SH-SY5Y (cell line): Measurements from ENCODE around the gene ZFR2.

ENCODE experiments used
- GATA2 ChIP-seq: IDR thresholded peaks from 2 replicates; pipeline ENCODE4 v1.6.1; 2011; ENCODE audit warnings: mild to moderate bottlenecking, low read depth, low read length
- GATA3 ChIP-seq: IDR thresholded peaks from 2 replicates; pipeline ENCODE4 v1.6.1; 2011; ENCODE audit warnings: low read depth, mild to moderate bottlenecking, low read length, moderate library complexity

The ZFR2 gene

GRCh38 chr19:3761382-3762129 lies 107.3 kb downstream of the ZFR2 start, which contains the start of gene APBA3:
Gene APBA3 (minus strand): TSS chr19:3761692. CDS start chr19:3760264, 1,428 bp downstream.
- TF ChIP-seq GATA3 (no peak), GATA2 (no peak)

GRCh38 chr19:3760871-3761361 lies 107.9 kb downstream of the ZFR2 start:
- TF ChIP-seq GATA3 (no peak), GATA2 (no peak)

GRCh38 chr19:3759482-3760254 lies 109.2 kb downstream of the ZFR2 start:
- TF ChIP-seq GATA2 (no peak), GATA3 (no peak)
